Esophagus (tissue), 2 donors: ENCODE data around the gene RTL5. TPM values are rescaled to one million over a fixed set of nuclear protein-coding genes. Genes with fewer than 3 reads are reported as not detected.

Experiments used
- H3K27ac ChIP-seq, 2 donors: one replicate each; pipeline ENCODE4 v1.5.1; 2013; ENCODE audit warnings: low read depth in 2 of 2, mild to moderate bottlenecking in 2 of 2, inconsistent platforms in 1 of 2, low read length in 1 of 2, moderate library complexity in 1 of 2
- H3K27me3 ChIP-seq, 2 donors: one replicate each; pipeline ENCODE4 v1.6.1; 2013; ENCODE audit warnings: low read length in 2 of 2, control low read depth in 1 of 2, mild to moderate bottlenecking in 1 of 2; ENCODE audit not compliant: insufficient read depth in 2 of 2, control insufficient read depth in 1 of 2
- H3K36me3 ChIP-seq, 2 donors: one replicate each; pipeline ENCODE4 v1.6.1; 2013; ENCODE audit warnings: low read length in 1 of 2; ENCODE audit not compliant: control insufficient read depth in 2 of 2, insufficient read depth in 2 of 2
- H3K4me1 ChIP-seq, 2 donors: one replicate each; pipeline ENCODE4 v1.6.1; 2013; ENCODE audit warnings: low read length in 1 of 2; ENCODE audit not compliant: control insufficient read depth in 2 of 2, insufficient read depth in 2 of 2
- H3K4me3 ChIP-seq, 2 donors: one replicate each; pipeline ENCODE4 v1.5.1; 2013; ENCODE audit warnings: low read length in 2 of 2, mild to moderate bottlenecking in 2 of 2, low read depth in 1 of 2, moderate library complexity in 1 of 2
- H3K9me3 ChIP-seq, 2 donors: one replicate each; pipeline ENCODE4 v1.6.1; 2013; ENCODE audit warnings: mild to moderate bottlenecking in 2 of 2, low read depth in 1 of 2, low read length in 1 of 2, moderate library complexity in 1 of 2; ENCODE audit not compliant: control insufficient read depth in 2 of 2, insufficient read depth in 1 of 2
- WGBS, 2 donors: extraction: QIAGEN DNeasy Blood & Tissue Kit; methylation state at CpG; one replicate each; pipeline ENCODE4 v1.1.7; 2013; 5-methylcytosine and 5-hydroxymethylcytosine counted together
- polyA plus RNA-seq, 2 donors: library from polyadenylated mRNA; stranded (reverse); fragments of 200-250 nt; gene quantifications; one replicate each; pipeline ENCODE4 v1.2.3, GENCODE V29; 2013
- donor health status: healthy with polysubstance abuse.
- donor health status: Bipolar disorder and iron deficiency.

The RTL5 gene
- polyA plus RNA-seq, 2 donors = 0.92 to 1.2 TPM

DNA sequence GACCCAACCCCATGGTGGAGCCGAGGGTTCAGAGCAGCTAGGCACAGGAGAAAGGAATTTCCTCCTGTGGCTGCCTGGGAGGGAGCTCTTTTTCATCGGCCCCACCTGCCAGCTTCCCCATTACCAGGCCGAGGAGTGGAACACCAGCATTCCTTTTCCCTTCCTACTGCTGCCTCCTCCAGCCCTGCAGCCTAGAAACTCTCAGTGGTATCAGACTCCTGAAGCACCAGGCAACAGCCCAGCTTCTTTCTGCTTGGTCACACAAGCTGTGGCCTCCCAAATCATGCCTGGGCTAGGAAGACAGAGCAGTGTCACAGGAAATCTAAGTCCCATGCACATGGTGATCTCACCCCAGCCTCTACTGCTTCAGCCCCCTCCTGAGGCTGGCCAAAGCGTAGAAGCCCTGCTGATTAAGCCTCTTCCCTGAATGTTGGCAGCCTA lies 30.1 kb downstream of the RTL5 start:
- H3K4me1 ChIP-seq = no peaks in the 10 kb centered on the region
- H3K27ac ChIP-seq = no peak overlapping the region
- no peak overlapping the region for H3K4me3 ChIP-seq
- WGBS, 2 donors = 61 to 68% methylated on average over 4 of the region's 4 CpGs
- H3K36me3 ChIP-seq = no peaks in the 10 kb centered on the region
- no peaks in the 10 kb centered on the region for H3K27me3 ChIP-seq
- H3K9me3 ChIP-seq = no peaks in the 10 kb centered on the region

DNA sequence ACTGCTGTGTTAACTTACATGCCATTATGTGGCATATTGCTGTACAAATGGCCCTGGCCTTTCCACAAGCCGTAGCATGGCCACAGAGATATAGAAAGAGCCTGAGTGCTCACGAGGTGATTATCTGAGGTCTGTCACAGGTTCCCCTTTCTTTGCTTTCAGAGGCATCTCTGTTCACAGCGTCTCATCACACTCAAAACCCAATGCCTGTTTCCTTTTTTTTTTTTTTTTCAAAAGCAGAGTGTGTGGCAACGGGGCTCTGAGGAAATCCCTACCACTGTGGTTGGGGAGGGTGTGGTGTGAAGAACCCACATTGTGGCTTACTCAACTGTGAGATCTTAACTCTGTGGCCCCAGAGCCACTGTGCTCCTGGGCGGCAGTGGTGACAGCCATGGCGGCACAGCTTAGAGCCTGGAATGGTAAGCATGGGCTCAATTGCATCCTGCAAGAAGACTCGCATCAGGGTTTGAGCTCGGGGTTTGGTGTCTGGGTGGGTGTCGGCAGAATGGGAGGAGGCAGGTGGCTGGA lies 30.8 kb downstream of the RTL5 start:
- Histone ChIP-seq H3K9me3 (no peaks in the 10 kb centered on the region), H3K27ac (no peak overlapping the region), H3K4me3 (no peak overlapping the region), H3K27me3 (no peaks in the 10 kb centered on the region), H3K36me3 (no peaks in the 10 kb centered on the region), H3K4me1 (no peaks in the 10 kb centered on the region)
- 67 to 77% methylated on average over 9 of the region's 9 CpGs for WGBS, 2 donors

DNA sequence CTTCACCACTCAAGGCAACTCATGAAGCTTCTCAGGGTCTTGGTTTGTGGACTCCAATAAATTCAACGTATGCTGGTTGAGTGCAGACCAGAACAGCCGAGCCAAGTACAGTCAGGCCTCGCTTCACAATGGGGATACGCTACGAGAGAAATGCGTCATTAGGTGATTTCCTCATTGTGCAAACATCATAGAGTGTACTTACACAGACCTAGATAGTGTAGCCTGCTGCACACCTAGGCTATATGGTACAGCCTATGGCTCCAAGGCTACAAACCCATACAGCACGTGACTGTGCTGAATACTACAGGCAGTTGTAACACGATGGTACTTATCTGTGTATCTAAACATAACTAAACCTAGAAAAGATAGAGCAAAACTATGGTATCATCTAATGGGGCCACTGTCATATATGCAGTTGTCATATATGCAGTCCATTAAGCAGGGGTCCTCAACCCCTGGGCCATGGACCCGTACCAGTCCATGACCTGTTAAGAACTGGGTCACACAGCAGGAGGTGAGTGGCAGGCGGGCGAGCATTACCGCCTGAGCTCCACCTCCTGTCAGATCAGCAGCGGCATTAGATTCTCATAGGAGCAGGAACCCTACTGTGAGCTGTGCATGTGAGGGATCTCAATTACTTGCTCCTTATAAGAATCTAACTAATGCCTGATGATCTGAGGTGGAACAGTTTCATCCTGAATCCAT lies 31.5 kb downstream of the RTL5 start:
- Histone ChIP-seq H3K4me3 (no peak overlapping the region), H3K27ac (no peak overlapping the region), H3K27me3 (no peaks in the 10 kb centered on the region), H3K36me3 (no peaks in the 10 kb centered on the region), H3K9me3 (no peaks in the 10 kb centered on the region), H3K4me1 (no peaks in the 10 kb centered on the region)
- WGBS, 2 donors = 81% methylated on average over 13 of the region's 13 CpGs

DNA sequence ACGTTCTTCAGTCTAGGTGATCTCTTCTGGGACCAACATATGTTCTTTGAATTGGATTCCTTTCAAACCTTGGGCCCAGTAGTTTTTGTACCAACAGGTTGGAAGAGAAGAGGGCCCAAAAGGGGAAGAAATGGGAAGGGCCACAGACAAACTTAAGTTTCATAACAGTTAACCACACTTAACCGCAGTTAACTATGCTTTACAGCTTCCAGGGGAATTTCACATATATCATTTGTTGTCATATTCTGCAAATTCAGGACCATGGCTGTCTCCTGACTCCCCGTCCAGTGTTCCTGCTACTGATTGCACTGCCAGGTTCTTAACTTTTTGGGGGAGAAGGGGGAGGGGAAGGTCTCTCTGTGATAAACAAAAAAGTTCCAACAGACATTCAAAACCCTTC lies 34.6 kb downstream of the RTL5 start:
- Histone ChIP-seq H3K9me3 (no peaks in the 10 kb centered on the region), H3K4me1 (no peaks in the 10 kb centered on the region), H3K4me3 (no peak overlapping the region), H3K27ac (no peak overlapping the region), H3K36me3 (no peaks in the 10 kb centered on the region), H3K27me3 (no peaks in the 10 kb centered on the region)
- WGBS, 2 donors = 67 to 85% methylated on average over 3 of the region's 3 CpGs

DNA sequence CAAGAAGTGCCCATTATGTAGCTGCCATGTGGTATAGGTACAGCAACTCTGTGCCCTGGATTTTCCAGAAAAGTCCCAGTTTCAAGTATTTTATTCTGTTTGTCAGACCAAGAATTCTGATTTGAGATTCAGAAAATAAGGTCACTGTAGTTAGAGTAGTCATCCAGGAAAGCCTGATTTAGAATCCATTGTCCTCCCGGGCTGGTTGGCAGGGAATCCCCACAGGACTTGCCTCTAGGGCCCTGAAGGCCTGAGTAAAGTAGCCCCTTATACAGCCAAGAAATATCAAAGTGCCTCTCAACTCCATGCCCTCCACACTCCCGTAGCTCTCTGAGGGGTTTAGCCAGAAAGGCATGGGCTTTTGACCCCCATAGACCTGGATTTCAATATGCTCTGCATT lies 36.3 kb downstream of the RTL5 start:
- Histone ChIP-seq H3K36me3 (no peaks in the 10 kb centered on the region), H3K27me3 (no peaks in the 10 kb centered on the region), H3K27ac (no peak overlapping the region), H3K9me3 (no peaks in the 10 kb centered on the region), H3K4me3 (no peak overlapping the region), H3K4me1 (no peaks in the 10 kb centered on the region)
- 51 to 60% methylated on average over 2 of the region's 2 CpGs for WGBS, 2 donors

- no peaks in the 10 kb centered on the region for H3K27me3 ChIP-seq
- no peaks in the 10 kb centered on the region for H3K9me3 ChIP-seq
- H3K4me3 ChIP-seq = no peak overlapping the region
- H3K27ac ChIP-seq = no peak overlapping the region
- WGBS, 2 donors = 55 to 57% methylated on average over 4 of the region's 4 CpGs
- H3K36me3 ChIP-seq = no peaks in the 10 kb centered on the region
- no peaks in the 10 kb centered on the region for H3K4me1 ChIP-seq
Measured at GRCh38 chrX:72094894-72095293, 36.8 kb downstream of the RTL5 start.

DNA sequence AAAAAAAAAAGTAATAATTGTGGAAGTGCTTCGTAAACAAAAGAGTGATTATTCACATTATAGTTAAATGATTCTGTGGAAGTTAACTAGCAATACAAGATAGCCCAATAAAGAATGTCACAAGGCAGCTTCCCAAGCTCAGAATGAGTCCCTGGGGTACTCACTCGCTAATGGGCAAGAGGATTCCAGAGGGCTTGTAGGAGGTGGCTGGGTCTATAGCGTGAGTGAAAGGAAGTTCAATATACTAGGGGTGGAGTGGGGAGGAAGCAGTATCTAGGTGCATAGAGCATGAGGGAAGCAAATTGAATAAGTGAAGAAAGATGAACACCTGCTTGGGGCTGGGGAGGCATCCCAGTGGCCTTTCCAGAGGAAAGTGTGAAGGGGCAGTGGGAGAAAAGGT lies 42.5 kb downstream of the RTL5 start:
- H3K9me3 ChIP-seq = no peaks in the 10 kb centered on the region
- H3K27ac ChIP-seq = no peak overlapping the region
- H3K4me3 ChIP-seq = no peak overlapping the region
- no peaks in the 10 kb centered on the region for H3K36me3 ChIP-seq
- 57 to 78% methylated on average over 3 of the region's 3 CpGs for WGBS, 2 donors
- H3K4me1 ChIP-seq = no peaks in the 10 kb centered on the region
- peaks cover 0 to 2% of the 10 kb centered on the region in 2 donors for H3K27me3 ChIP-seq

- 67 to 79% methylated on average over 6 of the region's 6 CpGs for WGBS, 2 donors
- H3K36me3 ChIP-seq = no peaks in the 10 kb centered on the region
- H3K4me3 ChIP-seq = no peak overlapping the region
- H3K27me3 ChIP-seq = peaks cover 0 to 2% of the 10 kb centered on the region in 2 donors
- no peak overlapping the region for H3K27ac ChIP-seq
- no peaks in the 10 kb centered on the region for H3K4me1 ChIP-seq
- no peaks in the 10 kb centered on the region for H3K9me3 ChIP-seq
Measured at GRCh38 chrX:72088761-72089160, 43.0 kb downstream of the RTL5 start.

DNA sequence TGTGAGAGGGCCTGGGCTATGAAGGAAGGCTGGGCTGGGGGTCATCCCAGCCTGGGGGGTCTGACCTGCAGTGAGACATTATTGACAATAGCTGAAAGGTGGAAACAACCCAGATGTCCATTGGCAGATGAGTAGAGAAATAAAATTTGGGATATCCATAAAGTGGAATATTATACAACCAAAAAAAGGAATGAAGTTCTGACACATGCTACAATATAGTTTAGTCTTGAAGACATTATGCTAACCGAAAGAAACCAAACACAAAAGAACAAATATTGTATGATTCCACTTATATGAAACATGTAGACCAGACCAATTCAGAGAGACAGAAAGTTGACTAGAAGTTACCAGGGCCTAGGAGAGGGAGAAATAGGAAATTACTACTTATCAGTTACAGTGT lies 44.7 kb downstream of the RTL5 start:
- no peak overlapping the region for H3K27ac ChIP-seq
- peaks cover 0 to 2% of the 10 kb centered on the region in 2 donors for H3K27me3 ChIP-seq
- H3K36me3 ChIP-seq = no peaks in the 10 kb centered on the region
- H3K4me3 ChIP-seq = no peak overlapping the region
- WGBS, 2 donors = 86 to 94% methylated on average over 1 of the region's 1 CpG
- H3K4me1 ChIP-seq = no peaks in the 10 kb centered on the region
- no peaks in the 10 kb centered on the region for H3K9me3 ChIP-seq

GRCh38 chrX:72084114-72084513 lies 47.6 kb downstream of the RTL5 start:
- Histone ChIP-seq H3K9me3 (no peaks in the 10 kb centered on the region), H3K4me3 (no peak overlapping the region), H3K27ac (no peak overlapping the region), H3K4me1 (no peaks in the 10 kb centered on the region), H3K27me3 (peaks cover 0 to 2% of the 10 kb centered on the region in 2 donors), H3K36me3 (no peaks in the 10 kb centered on the region)
- 90 to 100% methylated on average over 1 of the region's 1 CpG for whole genome bisulfite sequencing, 2 donors
